MG63 (cell line): ENCODE measurements around the gene IGSF6. TPM values are rescaled to one million over a fixed set of nuclear protein-coding genes. Genes with fewer than 3 reads are reported as not detected.
A peak's percentile ranks its signal among the peaks of the same experiment; 100 is the strongest.
"Not testable (repeated sequence)": the region's sequence is repeated elsewhere in the genome, so short reads cannot be mapped to it uniquely, and the experiment has no call there.

ENCODE experiments used
- DNase-seq: peaks from one replicate; pipeline ENCODE4 v3.0.0-alpha.2; 2020
- H3K27me3 ChIP-seq: fragments of 250-450 bp; sonication (Bioruptor Pico); 2 replicates; pipeline ENCODE4 v1.5.1; 2020; ENCODE audit warnings: mild to moderate bottlenecking, moderate library complexity
- H3K36me3 ChIP-seq: fragments of 250-450 bp; sonication (Bioruptor Pico); 2 replicates; pipeline ENCODE4 v1.5.1; 2020; ENCODE audit warnings: mild to moderate bottlenecking, moderate library complexity
- H3K4me3 ChIP-seq: fragments of 250-450 bp; sonication (Bioruptor Pico); 2 replicates; pipeline ENCODE4 v1.5.1; 2020; ENCODE audit warnings: mild to moderate bottlenecking, moderate library complexity
- H3K9me3 ChIP-seq: fragments of 250-450 bp; sonication (Bioruptor Pico); 2 replicates; pipeline ENCODE4 v1.5.1; 2020; ENCODE audit warnings: mild to moderate bottlenecking, moderate library complexity
- total RNA-seq: library from RNA; depleted of rRNA; stranded (reverse); fragments of >200 nt; shearing (Covaris generic); gene quantifications from 2 replicates; pipeline ENCODE4 v1.2.3, GENCODE V29; 2014; ENCODE audit warnings: low replicate concordance

The IGSF6 gene
- total RNA-seq, 1 experiment from 2014 or later: not detected

DNA sequence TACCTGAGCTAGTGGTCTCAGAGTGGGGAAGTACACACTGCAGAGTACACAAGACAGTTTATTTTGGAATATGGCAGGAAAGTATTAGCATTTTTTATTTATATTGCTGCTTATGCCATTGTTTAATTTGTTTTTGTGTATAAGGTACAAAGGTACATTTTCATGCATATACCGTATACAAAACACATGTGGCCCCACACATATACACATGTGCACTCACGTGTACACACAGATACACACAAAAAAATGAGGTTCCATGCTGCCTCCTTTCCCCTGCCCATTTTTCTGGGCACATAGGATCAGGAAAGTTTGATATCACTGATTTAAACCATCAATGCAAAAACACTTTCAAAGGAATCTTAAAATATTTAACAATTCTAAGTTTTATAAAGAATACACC is 12.9 kb downstream of the IGSF6 start:
- Histone ChIP-seq H3K36me3 (peaks cover 26% of the 10 kb centered on the region), H3K27me3 (no peaks in the 10 kb centered on the region), H3K4me3 (no peak overlapping the region), H3K9me3 (no peaks in the 10 kb centered on the region)
- DNase-seq: no peak

GRCh38 chr16:21638573-21638975 is 13.8 kb downstream of the IGSF6 start:
- Histone ChIP-seq H3K4me3 (no peak overlapping the region), H3K36me3 (peaks cover 29% of the 10 kb centered on the region), H3K9me3 (no peaks in the 10 kb centered on the region), H3K27me3 (no peaks in the 10 kb centered on the region)
- peak; percentile 46 for DNase-seq

- Histone ChIP-seq H3K9me3 (no peaks in the 10 kb centered on the region), H3K36me3 (peaks cover 23% of the 10 kb centered on the region), H3K27me3 (no peaks in the 10 kb centered on the region), H3K4me3 (no peak overlapping the region)
- DNase-seq: no peak
Observed at GRCh38 chr16:21637032-21637968, 15.1 kb downstream of the IGSF6 start.

DNA sequence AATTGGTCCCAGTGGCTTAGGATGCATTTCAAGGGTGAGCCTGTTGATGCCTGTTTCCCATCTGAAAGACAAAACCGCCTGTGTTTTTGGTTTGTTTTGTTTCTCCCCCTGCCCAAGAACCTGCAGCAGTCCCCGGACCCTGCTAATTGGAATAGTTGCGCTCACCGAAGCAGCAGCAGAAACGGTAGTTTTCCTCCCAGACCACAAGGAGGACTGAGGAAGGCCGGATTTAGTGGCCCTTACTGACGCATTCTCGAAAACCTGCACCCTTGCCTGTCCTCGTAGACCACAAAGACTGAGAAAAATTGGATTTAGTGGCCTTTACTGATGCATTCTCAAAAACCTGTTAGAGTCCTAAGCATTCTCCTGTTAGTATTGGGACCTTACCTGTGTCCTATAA is 16.7 kb downstream of the IGSF6 start:
- not testable (repeated sequence) for DNase-seq, H3K9me3 ChIP-seq, H3K27me3 ChIP-seq, H3K4me3 ChIP-seq
- H3K36me3 ChIP-seq: peaks cover 29% of the 10 kb centered on the region

DNA sequence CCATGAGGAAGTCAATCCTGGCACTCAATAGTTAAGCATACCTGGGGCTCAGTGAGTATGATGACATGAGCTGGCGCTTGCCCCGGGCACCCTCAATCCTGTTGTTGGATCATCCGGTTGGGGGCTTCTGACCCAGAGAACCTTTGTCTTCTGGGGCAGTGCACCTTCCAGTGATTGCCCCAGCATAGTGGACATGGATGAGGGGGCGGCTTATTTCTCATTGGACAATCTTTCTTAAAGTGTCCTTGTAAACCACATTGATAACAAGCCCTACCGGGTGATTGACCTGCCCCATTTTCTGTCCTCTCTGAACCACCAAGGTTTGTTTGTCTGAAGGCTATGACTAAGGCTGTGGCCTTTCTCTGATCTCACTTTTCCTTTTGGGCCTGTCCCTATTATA is 18.2 kb downstream of the IGSF6 start:
- H3K4me3 ChIP-seq: no peak overlapping the region
- peaks cover 38% of the 10 kb centered on the region for H3K36me3 ChIP-seq
- no peaks in the 10 kb centered on the region for H3K27me3 ChIP-seq
- DNase-seq: no peak
- H3K9me3 ChIP-seq: peaks cover 4% of the 10 kb centered on the region

DNA sequence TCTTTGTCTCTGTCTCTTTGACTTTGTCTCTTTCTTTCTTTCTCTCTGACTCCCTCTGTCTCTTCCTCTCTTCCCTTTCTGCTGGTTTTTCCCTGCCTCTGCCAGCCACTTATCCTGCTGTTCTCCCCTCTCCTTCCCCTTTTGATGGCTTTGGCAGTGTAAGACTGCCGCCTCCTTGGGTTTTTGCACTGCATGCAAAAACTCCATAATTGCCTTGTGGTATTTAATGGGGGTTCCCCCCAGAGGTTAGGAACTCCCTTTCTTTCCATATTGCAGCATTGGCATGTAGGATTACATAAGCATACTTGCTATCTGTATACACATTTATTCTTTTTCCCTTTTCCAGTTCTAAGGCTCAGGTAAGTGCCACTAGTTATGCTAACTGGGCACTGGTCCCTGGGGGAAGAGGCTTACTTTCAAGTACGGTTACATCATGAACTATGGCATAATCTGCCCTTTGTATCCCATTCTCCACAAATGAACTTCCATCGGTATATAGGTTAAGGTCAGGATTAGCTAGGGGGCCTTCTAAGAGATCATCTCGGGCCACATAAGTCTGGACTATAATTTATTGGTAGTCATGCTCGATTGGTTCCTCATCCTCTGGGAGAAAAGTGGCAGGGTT is 20.3 kb downstream of the IGSF6 start:
- H3K4me3 ChIP-seq, DNase-seq, H3K9me3 ChIP-seq, H3K27me3 ChIP-seq: not testable (repeated sequence)
- H3K36me3 ChIP-seq: peaks cover 54% of the 10 kb centered on the region

DNA sequence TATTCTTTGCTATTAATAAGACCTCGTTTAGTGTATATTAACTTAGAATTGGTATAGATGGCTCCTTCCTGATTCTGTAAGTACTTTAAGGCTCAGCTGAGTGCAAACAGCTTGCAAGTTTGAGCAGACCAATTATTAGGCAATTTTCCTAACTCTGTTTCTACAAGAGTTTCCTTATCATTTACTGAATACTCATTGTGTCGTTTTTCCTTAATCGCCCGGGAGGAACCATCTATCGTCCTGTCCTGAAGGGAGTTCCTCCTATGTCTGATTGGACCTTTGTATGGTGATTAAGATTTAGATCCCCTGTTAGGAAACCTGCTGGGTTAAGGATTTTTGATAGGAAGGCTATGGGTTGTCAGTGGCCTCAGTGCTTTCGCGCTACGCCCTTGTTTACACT is 21.0 kb downstream of the IGSF6 start:
- H3K4me3 ChIP-seq, H3K9me3 ChIP-seq, DNase-seq, H3K27me3 ChIP-seq: not testable (repeated sequence)
- peaks cover 49% of the 10 kb centered on the region for H3K36me3 ChIP-seq

DNA sequence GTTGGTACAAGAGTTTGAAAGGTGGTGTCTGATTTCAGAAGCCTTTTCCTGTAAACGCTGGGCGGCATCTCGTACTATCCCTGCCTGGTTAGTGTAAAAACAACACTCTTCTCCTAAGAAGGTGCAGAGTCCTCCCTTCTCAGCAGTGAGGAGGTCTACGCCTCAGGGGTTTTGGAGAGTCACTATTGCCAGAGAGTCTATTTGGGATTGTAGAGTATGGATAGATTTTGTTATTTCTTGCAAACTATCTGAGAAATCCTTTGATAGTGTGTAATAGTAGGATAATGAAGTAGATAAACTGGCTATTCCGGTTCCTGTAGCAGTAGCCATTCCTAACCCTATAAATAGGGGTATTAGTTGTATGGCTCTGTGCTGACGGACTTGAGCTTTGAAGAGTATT is 21.5 kb downstream of the IGSF6 start:
- not testable (repeated sequence) for DNase-seq, H3K4me3 ChIP-seq, H3K27me3 ChIP-seq, H3K9me3 ChIP-seq
- H3K36me3 ChIP-seq: peaks cover 53% of the 10 kb centered on the region

DNA sequence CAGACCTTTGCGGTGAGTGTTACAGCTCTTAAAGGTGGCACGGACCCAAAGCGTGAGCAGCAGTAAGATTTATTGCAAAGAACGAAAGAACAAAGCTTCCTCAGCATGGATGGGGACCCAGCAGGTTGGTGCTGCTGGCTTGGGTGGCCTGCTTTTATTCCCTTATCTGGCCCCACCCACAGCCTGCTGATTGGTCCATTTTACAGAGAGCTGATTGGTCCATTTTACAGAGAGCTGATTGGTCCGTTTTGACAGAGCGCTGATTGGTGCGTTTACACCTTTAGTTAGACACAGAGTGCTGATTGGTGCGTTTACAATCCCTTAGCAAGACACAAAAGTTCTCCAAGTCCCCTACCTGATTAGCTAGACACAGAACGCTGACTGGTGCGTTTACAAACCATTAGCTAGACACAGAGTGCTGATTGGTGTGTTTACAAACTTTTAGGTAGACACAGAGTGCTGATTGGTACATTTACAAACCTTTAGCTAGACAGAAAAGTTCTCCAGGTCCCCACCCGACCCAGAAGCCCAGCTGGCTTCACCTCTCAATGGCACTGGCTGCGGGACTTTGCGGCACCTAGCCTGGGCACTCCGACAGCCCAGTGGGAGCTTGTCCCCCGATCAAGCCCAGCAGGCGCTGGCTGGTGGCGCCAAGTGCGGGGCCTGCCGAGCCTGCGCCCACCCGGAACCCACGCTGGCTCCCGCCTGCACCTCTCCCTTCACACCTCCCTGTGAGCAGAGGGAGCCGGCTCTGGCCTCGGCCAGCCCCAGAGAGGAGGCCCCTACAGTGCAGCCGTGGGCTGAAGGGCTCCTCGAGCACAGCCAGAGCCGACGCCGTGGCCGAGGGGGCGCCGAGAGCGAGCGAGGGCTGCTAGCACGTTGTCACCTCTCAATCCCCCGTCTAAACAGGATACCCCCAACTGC is 22.5 kb downstream of the IGSF6 start:
- DNase-seq, H3K4me3 ChIP-seq, H3K9me3 ChIP-seq, H3K27me3 ChIP-seq: not testable (repeated sequence)
- peaks cover 53% of the 10 kb centered on the region for H3K36me3 ChIP-seq

DNA sequence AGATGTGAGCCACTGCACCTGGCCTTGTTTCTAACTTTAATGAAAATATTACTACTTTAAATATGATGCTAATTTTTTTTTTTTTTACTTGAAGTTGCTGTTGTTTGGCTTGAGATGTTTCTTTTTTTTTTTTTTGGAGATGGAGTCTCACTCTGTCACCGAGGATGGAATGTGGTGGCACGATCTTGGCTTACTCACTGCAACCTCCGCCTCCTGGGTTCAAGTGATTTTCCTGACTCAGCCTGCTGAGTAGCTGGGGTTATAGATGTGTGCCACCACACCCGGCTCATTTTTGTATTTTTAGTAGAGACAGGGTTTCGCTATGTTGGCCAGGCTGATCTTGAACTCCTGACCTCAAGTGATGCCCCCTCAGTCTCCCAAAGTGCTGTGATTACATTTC is 23.6 kb downstream of the IGSF6 start:
- H3K36me3 ChIP-seq: peaks cover 49% of the 10 kb centered on the region
- no peak overlapping the region for H3K4me3 ChIP-seq
- no peaks in the 10 kb centered on the region for H3K27me3 ChIP-seq
- peaks cover 4% of the 10 kb centered on the region for H3K9me3 ChIP-seq
- peak; percentile 19 for DNase-seq

GRCh38 chr16:21628121-21628726 is 24.2 kb downstream of the IGSF6 start:
- H3K4me3 ChIP-seq: no peak overlapping the region
- no peaks in the 10 kb centered on the region for H3K27me3 ChIP-seq
- DNase-seq: no peak
- peaks cover 51% of the 10 kb centered on the region for H3K36me3 ChIP-seq
- H3K9me3 ChIP-seq: peaks cover 4% of the 10 kb centered on the region

DNA sequence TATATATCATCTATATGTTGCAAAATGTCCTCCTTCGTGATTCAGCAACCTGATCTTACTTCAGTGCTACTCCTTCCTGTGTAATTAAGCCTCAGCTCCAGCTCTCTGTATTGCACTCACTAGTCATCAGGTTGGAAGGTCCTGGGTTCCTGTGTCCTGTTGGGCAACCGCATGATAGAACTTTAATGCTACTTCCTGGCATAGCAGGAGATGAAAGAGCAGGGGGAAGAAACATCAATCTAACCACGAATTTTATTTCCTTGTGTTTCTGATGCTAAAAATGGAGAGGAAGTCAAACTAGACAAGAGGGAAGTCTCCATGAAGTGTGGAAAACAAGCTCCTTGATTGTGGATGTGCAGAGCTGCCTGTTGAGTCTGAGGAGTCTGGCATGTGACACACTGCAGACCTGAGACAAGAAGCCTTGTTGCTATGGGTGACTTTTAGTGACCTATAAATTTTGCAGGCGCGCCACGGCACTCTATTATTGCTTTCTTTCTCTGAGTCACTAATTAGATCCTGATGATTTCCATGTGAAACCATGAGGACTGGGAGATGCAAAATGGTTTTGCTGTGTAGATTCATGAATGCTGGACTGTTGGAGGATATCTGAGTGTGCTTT is 25.6 kb downstream of the IGSF6 start:
- Histone ChIP-seq H3K27me3 (no peaks in the 10 kb centered on the region), H3K4me3 (no peak overlapping the region), H3K36me3 (peaks cover 59% of the 10 kb centered on the region), H3K9me3 (peaks cover 4% of the 10 kb centered on the region)
- peak; percentile 56 for DNase-seq

GRCh38 chr16:21625026-21625425 is 27.4 kb downstream of the IGSF6 start:
- Histone ChIP-seq H3K36me3 (peaks cover 53% of the 10 kb centered on the region), H3K4me3 (no peak overlapping the region), H3K27me3 (no peaks in the 10 kb centered on the region), H3K9me3 (peaks cover 4% of the 10 kb centered on the region)
- no peak for DNase-seq

- DNase-seq: no peak
- H3K4me3 ChIP-seq: no peak overlapping the region
- H3K36me3 ChIP-seq: peaks cover 39% of the 10 kb centered on the region
- H3K9me3 ChIP-seq: no peaks in the 10 kb centered on the region
- no peaks in the 10 kb centered on the region for H3K27me3 ChIP-seq
Observed at GRCh38 chr16:21622545-21622944, 29.9 kb downstream of the IGSF6 start.

DNA sequence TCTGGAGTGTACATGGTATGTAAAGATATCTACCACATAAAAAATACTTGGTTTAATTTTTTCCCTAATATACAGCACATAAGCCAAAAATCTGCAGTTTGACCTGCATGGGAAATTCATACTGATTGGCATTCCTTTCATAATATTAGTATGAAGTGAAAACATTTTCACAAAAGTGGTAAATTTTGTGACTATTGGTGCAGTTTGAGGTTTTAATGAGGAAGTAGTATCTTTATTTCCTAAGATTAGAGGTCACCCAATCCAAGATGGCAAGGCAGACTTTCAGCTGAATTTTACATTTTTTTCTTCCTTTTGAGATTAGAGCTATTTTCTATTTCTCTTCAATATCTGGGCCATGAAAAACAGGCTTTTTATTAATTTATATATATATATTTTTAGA is 31.8 kb downstream of the IGSF6 start:
- Histone ChIP-seq H3K4me3 (no peak overlapping the region), H3K27me3 (no peaks in the 10 kb centered on the region)
- no peak for DNase-seq

GRCh38 chr16:21619765-21620425 is 32.5 kb downstream of the IGSF6 start:
- Histone ChIP-seq H3K36me3 (peaks cover 35% of the 10 kb centered on the region), H3K9me3 (no peaks in the 10 kb centered on the region), H3K27me3 (no peaks in the 10 kb centered on the region), H3K4me3 (no peak overlapping the region)
- DNase-seq: no peak

More for the DNA sequence above, 31.8 kb downstream of the IGSF6 start:
- Histone ChIP-seq H3K9me3 (no peaks in the 10 kb centered on the region), H3K36me3 (peaks cover 38% of the 10 kb centered on the region)
